Measurements from ENCODE around the gene AP1S3.

GRCh38 chr2:223734346-223734745 lies 103.0 kb downstream of the AP1S3 start:
- no peak for TF ChIP-seq KLF1 (tag by site-specific recombination; IDR thresholded peaks at IDR 0.05)
- no peak for TF ChIP-seq CTCF (tag by site-specific recombination; IDR thresholded peaks at IDR 0.05)
- TF ChIP-seq ZNF776 (tag by site-specific recombination; IDR thresholded peaks at IDR 0.05; ENCODE audit: borderline replicate concordance): no peak
- no peak for TF ChIP-seq ZNF518A (tag by site-specific recombination; conservative IDR thresholded peaks at IDR 0.05; ENCODE audit: low read depth)
- no peak for TF ChIP-seq ZBTB26 (tag by site-specific recombination; optimal IDR thresholded peaks at IDR 0.05)
- TF ChIP-seq ZBTB17 (tag by site-specific recombination; IDR thresholded peaks at IDR 0.05): no peak

All from HEK293 (cell line).